ENCODE measurements around the gene RAB7B.
"Not testable (repeated sequence)": the region's sequence is repeated elsewhere in the genome, so short reads cannot be mapped to it uniquely, and the experiment has no call there.

DNA sequence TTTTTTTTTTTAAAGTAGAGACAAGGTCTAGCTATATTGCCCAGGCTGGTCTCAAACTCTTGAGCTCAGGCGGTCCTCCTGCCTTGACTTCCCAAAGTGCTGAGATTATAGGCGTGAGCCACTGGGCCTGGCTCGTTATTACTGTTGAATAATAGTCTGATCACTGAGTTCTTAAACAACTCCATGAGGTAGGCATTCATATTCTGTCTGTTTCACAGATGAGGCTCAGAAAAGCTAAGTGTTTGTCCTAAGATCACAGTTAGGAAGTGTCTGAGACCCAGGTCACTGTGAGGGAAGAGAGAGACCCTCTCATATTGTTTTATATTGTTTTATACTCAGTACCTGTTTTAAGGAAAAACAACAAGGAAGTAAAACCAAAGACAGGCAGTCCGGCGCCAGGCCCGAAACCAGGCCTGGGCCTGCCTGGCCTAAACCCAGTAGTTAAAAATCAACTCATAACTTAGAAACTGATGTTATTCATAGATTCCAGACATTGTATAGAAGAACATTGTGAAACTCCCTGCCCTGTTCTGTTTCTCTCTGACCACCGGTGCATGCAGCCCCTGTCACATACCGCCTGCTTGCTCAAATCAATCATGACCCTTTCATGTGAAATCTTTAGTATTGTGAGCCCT, 49.2 kb upstream of the RAB7B start:
- TF ChIP-seq, protein P1, sequence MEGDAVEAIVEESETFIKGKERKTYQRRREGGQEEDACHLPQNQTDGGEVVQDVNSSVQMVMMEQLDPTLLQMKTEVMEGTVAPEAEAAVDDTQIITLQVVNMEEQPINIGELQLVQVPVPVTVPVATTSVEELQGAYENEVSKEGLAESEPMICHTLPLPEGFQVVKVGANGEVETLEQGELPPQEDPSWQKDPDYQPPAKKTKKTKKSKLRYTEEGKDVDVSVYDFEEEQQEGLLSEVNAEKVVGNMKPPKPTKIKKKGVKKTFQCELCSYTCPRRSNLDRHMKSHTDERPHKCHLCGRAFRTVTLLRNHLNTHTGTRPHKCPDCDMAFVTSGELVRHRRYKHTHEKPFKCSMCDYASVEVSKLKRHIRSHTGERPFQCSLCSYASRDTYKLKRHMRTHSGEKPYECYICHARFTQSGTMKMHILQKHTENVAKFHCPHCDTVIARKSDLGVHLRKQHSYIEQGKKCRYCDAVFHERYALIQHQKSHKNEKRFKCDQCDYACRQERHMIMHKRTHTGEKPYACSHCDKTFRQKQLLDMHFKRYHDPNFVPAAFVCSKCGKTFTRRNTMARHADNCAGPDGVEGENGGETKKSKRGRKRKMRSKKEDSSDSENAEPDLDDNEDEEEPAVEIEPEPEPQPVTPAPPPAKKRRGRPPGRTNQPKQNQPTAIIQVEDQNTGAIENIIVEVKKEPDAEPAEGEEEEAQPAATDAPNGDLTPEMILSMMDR (IDR thresholded peaks at IDR 0.05) = not testable (repeated sequence)
- TF ChIP-seq POLR2A, EP300 (IDR thresholded peaks at IDR 0.05): not testable (repeated sequence)

Measured in ovary (tissue), 3 donors.